ENCODE data around the gene RAPGEF3.

RAPGEF3 gene

DNA sequence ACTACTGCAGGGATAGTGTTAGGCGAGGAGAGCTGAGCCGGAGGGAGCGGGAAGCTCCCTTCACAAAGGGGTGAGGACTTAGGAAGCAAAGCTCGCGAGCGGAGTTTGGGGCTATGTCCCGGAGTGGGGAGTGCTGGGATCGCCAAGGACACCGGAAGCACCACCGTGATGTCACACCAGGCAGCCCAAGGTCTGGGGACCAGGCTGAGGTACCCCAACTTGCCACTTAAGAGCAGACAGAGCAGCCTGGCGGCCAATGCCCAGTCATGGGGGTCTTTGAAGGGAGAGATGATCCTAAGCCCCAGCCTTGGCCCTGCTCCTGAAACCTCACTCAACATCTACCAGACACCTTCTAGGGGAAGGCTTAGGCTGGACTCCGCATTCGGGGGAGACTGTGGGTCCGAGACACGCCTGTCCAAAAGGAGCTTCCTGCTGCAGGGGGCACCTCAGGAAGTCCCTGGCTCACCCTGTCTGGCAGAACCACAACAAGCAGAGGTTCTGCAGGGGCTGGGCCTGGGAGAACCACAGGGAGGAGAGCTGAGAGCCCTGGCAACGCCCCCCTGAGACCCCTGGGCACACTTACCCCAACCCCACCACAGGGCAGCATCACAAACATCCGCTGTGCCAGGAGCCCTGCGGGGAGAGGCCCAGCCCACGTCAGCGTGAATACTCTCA lies 32.1 kb upstream of the RAPGEF3 start:
- no peak for DNase-seq

DNA sequence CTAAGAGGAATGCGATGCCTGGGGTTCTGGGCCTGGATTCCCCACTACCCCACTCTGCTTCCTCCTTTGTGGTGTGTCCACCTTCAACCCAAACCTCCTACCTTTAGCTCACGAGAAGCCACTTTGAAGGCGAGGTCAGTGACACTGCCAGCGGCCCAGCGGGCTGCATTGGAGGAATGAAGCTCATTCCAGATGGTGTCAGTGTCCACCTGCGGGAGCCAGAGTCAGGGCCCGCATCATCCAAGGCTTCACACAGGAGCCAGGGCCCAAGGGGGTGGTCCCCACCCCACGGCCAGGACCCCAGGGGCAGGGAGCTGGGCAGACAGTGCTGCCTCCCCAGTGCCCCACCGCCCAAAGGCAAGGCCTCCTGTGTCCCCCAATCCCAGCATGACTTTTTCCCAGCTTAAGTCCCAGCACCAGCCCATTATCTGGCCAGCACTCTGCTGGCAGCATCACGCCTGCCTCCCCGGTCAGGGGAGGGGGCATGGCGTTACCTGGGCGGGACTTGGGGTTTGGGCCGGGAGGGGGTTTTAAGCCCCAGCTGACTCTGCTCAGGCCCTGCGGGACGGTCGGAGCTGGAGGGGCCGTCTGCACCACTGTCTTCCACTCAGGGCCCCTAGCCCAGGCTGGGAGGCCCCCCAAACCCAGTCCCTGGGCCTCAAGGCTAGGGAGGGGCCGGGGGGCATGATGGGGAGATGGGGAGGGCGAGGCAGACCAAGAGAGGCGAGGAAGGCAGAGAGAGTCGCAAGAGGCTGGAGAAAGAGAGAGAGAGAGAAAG lies 31.2 kb upstream of the RAPGEF3 start:
- no peak for DNase-seq

GRCh38 chr12:47789141-47789540 lies 30.5 kb upstream of the RAPGEF3 start:
- DNase-seq, result no peak

DNA sequence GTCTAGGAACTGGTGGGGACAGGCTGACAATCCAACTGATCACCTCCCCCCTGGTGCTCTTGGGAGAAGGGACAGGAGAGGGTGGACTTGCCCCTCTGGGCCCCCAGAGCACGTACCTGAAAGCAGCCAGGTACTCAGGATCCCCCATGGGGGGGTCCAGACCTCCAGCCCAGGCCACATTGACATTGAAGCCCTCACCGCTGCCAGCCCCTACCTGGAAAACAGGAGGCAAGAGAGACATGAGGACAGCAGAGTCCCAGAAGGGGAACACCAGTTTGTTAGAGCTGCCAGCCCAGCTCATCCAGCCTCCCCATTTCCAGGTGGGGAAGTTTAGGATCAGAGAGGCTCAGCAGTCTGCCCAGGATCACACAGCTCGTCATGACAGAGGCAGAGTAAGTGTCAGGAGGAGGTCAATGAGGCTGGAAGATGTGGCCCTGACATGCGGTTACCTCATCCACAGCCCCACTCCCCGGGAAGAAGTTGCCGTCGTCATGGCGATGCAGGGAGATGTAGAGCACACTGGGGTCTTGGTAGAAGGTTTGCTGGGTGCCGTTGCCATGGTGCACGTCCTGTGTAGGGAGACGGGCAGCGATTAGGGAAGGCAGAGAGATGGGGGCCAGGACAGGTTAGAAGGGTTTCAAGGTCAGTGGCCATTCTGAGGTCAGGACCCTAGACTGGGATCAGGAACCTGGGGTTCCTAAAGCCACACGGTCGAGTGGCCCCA lies 29.1 kb upstream of the RAPGEF3 start:
- no peak for DNase-seq

DNA sequence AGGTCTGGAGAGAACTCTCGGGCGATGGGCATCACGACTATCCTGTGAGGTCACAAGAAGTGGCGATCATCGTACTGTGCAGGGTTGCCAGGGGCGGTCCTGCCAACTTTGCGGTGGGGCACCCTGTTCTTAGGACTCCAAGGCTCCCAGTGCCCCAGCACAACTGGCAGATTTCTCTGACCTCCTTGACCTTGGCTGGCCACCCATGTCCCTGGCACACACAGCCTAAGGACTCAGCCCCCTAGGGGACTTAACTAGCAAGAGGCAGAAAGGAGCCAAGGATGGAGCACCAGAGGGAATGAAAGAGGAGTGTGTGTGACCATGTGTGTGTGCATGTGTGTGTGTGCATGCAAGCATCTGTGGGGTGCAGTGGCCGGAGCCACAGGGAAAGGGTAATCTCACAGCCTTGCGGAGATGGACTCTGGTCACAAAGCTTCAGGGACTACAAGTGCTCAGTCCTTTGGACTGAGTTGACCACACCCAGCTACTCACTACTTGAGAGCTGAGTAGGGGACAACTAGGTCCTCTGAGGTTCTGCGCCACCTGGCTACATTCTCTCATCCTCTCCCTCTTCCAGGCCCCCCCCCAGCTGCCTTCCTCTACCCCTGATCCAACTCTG lies 28.1 kb upstream of the RAPGEF3 start:
- no peak for DNase-seq

- DNase-seq, result no peak
Measured at GRCh38 chr12:47785887-47786661, 27.4 kb upstream of the RAPGEF3 start.

DNA sequence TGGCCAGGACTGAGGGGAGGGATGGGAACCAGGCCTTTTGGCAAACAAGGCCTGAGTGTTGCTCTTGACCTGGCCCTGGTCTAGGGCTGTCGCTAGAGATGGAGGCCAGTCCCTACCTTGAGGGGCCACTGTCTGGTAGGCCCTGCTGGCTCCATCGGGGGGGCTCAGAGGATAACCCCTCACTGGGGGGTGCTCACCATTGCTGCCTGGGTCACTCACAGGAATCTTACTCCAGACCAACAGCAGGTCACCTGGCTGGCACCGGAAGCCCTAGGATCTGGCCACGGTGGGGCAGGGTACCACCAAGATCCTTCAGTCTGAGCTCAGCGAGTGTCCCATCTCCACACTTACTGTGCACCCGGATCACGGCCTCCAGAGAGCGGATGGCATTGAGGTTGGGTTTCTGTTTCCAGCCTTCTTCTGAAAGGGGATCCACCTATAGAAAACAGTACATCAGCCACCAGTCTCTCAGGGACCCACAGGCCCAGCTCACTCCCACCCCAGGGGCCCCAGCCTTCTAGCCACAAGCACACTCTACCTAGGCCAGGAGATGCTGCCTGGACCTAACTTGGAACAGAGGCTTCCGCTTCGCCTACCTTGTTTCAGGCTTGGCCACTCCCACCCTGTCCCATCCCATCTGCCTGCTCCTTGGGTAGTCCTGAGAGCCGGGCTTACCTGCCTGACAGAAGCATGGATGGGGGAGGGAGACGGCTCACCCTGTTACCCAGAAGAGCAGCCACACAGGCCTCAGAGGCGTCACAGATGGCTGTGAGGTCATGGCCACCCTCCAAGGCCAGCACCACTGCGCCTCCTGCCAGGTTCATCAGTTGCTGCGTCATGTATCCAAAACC lies 26.6 kb upstream of the RAPGEF3 start:
- DNase-seq, result no peak

GRCh38 chr12:47783821-47784819 lies 25.4 kb upstream of the RAPGEF3 start:
- DNase-seq, result peak in 1 of 2 experiments; percentile 28

DNA sequence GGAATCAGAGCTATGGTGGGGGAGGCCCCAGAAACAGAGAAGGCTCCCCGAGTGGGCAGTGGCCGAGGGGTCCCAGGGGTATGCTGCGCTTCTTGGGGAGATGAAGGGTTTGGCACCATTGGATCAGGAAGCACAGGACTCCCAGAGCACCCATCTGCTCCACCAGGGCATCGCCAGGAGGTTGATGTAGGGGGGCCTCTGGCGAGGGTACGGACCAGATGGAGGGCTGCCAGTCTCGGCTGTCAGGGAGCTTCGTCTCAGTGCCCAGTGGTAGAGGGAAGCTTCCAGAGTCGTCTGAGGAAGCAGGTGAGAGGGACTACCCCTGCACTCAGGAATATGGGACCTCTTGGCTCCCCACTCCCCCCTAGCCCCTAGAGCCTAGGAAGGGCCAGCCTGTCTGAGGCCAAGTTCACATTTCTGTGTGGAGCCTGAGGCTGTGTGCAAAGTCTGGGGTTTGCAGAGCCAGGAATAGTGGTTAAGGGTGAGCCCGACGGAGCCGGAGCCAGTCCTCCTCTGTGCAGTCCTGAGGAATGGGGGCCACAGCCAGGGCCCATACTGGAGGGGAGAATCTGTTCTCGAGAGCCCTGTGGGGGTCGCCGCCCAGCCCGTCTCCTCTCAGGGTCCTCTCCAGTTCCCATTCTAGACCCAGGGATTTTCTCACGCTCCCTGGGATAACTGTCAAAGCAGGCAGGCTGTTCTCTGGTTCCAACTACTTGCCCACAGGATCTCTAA lies 24.5 kb upstream of the RAPGEF3 start:
- peak; percentile 11 to 46 for DNase-seq

DNA sequence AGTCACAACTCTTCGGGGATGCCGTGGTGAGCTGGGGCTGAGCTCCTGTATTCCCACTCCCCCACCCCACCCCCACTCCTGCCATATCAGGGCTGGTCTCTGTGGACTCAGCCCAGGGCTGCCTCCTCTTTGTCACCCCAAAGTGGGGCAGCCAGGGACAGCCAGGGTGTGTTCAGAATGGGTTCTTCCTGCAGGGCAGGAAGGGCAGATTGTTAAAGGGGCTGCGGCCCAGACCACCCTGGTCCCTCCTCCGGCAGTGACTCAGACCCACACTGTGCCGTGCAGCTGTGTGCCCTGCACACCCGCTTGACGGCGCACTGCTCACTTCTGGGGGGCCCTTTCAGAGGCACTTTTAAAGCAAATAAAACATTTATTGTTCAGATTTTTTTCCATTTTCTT lies 23.7 kb upstream of the RAPGEF3 start:
- DNase-seq, result no peak

GRCh38 chr12:47781479-47782371 lies 23.0 kb upstream of the RAPGEF3 start:
- peak; percentile 69 to 83 for DNase-seq

DNA sequence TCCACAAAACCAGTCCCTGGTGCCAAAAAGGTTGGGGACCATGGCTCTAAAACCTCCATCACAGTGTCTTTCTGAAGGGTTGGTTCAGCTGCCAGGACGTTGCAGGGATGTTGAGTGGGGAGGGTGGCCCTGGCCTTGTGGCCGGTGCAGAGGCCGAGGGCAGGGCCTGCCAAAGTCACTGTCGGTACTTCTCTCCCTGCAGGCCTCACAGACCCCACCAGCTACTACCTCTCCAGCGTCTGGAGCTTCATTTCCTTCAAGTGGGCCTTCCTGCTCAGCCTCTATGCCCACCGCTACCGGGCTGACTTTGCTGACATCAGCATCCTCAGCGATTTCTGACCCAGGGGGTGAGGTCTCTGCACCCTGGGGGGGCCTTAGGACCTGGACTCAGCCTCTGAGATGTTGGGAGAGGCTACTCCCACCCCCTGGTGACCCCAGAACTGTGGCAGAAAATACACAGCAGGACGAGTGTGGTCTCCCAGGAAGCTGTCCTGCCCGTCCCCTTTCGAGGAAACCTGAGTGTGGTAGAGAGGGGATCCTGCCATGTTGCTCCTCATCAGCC lies 21.3 kb upstream of the RAPGEF3 start:
- no peak for DNase-seq

GRCh38 chr12:47779301-47779942 lies 20.7 kb upstream of the RAPGEF3 start:
- DNase-seq, result peak; percentile 40 to 75

- no peak for DNase-seq
Measured at GRCh38 chr12:47778881-47779280, 20.2 kb upstream of the RAPGEF3 start.

DNA sequence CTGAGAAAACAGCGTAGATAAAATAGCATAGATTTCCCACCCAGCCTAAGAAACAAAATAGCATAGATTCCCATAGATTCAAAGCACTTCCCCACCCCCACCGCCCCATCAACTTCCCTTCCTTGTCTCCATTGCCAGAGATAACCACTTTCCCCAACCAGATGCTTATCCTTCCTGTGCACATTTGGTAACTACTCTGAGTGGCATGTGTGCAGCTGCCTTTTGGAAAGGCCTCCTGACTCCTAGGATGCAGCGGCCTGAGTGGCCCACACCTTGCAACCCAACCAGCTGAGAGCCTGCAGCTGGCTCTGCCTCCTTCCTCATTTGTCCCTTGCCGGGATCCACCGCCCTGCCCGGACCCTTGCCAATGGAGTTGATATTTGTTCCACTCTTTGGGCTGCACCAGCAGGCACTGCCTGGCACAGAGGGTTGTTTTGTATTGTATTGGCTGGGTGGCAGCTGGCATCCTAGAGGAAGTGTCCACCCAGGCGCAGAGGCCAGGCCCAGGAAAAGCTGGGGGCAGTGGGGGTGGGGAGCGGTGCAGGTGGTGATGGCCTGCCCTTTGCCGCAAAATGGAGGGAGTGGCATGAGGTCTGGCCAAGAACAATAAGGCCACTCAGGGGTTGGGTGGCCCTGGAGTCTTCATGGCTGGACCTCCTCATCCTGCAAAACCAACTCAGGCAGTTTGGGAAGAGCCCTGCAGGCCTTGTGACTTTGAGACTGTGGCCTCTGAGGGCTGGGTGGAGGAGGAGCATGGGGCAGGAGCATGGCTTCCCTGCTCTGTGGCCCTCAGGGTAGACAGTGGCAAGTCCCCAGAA lies 19.3 kb upstream of the RAPGEF3 start:
- peak in 1 of 2 experiments; percentile 24 for DNase-seq

DNA sequence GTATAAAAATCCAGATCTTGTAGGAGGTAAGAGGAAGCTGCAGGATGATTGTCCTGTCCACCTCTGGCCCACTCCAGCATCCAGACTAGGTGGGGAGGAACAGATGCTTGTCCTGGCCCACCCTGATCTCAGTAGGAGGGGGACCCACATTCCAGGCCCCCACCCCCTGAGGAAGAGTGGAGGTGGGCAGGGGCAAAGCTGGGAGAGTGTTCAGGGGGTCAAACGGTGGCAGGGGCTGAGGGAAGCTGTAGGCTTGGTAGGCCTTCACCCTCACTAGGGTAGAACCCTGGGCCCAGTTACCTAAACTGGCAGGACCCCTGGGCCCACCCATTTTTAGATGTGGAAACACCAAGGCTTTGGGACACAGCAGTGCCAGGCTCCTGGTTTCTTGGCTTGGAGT lies 18.5 kb upstream of the RAPGEF3 start:
- DNase-seq, result no peak

All from NCI-H524 (cell line).